Smooth muscle cell (in vitro differentiated cells): ENCODE measurements around the gene PIGU. TPM values are rescaled to one million over a fixed set of nuclear protein-coding genes. Genes with fewer than 3 reads are reported as not detected.

ENCODE experiments used
- DNase-seq: peaks from one replicate; lab custom pipeline; 2025; ENCODE audit not compliant: unreplicated experiment; lab: John Stamatoyannopoulos, UW
- H2AFZ ChIP-seq: fragments of 200-600 bp; sonication (generic); 2 replicates; pipeline ENCODE4 v1.6.0; 2016; ENCODE audit warnings: antibody characterized with exemption, low read depth, mild to moderate bottlenecking
- H3F3A ChIP-seq: fragments of 200-600 bp; sonication (generic); 2 replicates; pipeline ENCODE4 v1.6.0; 2017; ENCODE audit warnings: antibody characterized with exemption, low read depth
- H3K27ac ChIP-seq: fragments of 200-600 bp; sonication (generic); 2 replicates; pipeline ENCODE4 v1.5.1; 2016; ENCODE audit warnings: low read depth, mild to moderate bottlenecking
- H3K27me3 ChIP-seq: fragments of 200-600 bp; sonication (generic); 2 replicates; pipeline ENCODE4 v1.6.1; 2016; ENCODE audit warnings: low read depth, mild to moderate bottlenecking
- H3K36me3 ChIP-seq: fragments of 200-600 bp; sonication (generic); 2 replicates; pipeline ENCODE4 v1.5.1; 2016; ENCODE audit warnings: low read depth
- H3K4me1 ChIP-seq: fragments of 200-600 bp; sonication (generic); 2 replicates; pipeline ENCODE4 v1.5.1; 2016; ENCODE audit warnings: low read depth
- H3K4me2 ChIP-seq: fragments of 200-600 bp; sonication (generic); 2 replicates; pipeline ENCODE4 v1.6.0; 2016; ENCODE audit warnings: mild to moderate bottlenecking
- H3K4me3 ChIP-seq: fragments of 200-600 bp; sonication (generic); 2 replicates; pipeline ENCODE4 v1.5.1; 2016; ENCODE audit warnings: mild to moderate bottlenecking
- H3K79me2 ChIP-seq: fragments of 200-600 bp; sonication (generic); 2 replicates; pipeline ENCODE4 v1.6.0; 2016; ENCODE audit warnings: low read depth, mild to moderate bottlenecking
- H3K9ac ChIP-seq: fragments of 200-600 bp; sonication (generic); 2 replicates; pipeline ENCODE4 v1.6.0; 2016; ENCODE audit warnings: low read depth
- H3K9me3 ChIP-seq: fragments of 200-600 bp; sonication (generic); replicated peaks from 2 replicates; pipeline ENCODE4 v1.5.1; 2016; ENCODE audit warnings: low read depth
- H4K20me1 ChIP-seq: fragments of 200-600 bp; sonication (generic); 2 replicates; pipeline ENCODE4 v1.6.0; 2016; ENCODE audit warnings: low read depth
- CTCF ChIP-seq: fragments of 200-600 bp; sonication (generic); IDR thresholded peaks from 2 replicates; pipeline ENCODE4 v1.5.1; 2017; ENCODE audit warnings: borderline replicate concordance, mild to moderate bottlenecking, antibody characterized with exemption; ENCODE audit not compliant: insufficient read depth, poor library complexity, severe bottlenecking
- WGBS: methylation state at CpG from one replicate; pipeline ENCODE4 v1.1.7; 2016; ENCODE audit warnings: low lambda C conversion rate; 5-methylcytosine and 5-hydroxymethylcytosine counted together
- polyA plus RNA-seq: library from polyadenylated mRNA; unstranded; fragments of >200 nt; fragmentation: Nextera tagmentation; extraction: Ambion mirVana; gene quantifications from 2 replicates; pipeline ENCODE4 v1.2.1, GENCODE V29; 2016
- total RNA-seq: library from RNA; depleted of rRNA; stranded (reverse); fragments of >200 nt; gene quantifications from 2 replicates; pipeline ENCODE4 v1.2.3, GENCODE V29; 2014

Gene PIGU
- total and polyA plus RNA-seq, 2 experiments from 2014 or later: 46.5 to 50.2 TPM

- no peaks in the 10 kb centered on the region for H3K79me2 ChIP-seq
- H3K4me1 ChIP-seq: no peaks in the 10 kb centered on the region
- H3K4me2 ChIP-seq: no peak overlapping the region
- H3K9ac ChIP-seq: no peak overlapping the region
- 89% methylated on average over 2 of the region's 2 CpGs for WGBS
- no peak overlapping the region for H2AFZ ChIP-seq
- no peaks in the 10 kb centered on the region for H4K20me1 ChIP-seq
- no peak overlapping the region for H3K27ac ChIP-seq
- no peaks in the 10 kb centered on the region for H3K9me3 ChIP-seq
- no peaks in the 10 kb centered on the region for H3K27me3 ChIP-seq
- TF ChIP-seq CTCF: no peak
- no peaks in the 10 kb centered on the region for H3K36me3 ChIP-seq
- H3F3A ChIP-seq: no peaks in the 10 kb centered on the region
- H3K4me3 ChIP-seq: no peak overlapping the region
- no peak for DNase-seq
Measured at GRCh38 chr20:34628026-34628425, 48.9 kb downstream of the PIGU start.

GRCh38 chr20:34627458-34627857 is 49.4 kb downstream of the PIGU start:
- no peaks in the 10 kb centered on the region for H3K36me3 ChIP-seq
- H3K4me2 ChIP-seq: no peak overlapping the region
- H3K79me2 ChIP-seq: no peaks in the 10 kb centered on the region
- no peak overlapping the region for H3K9ac ChIP-seq
- no peak overlapping the region for H2AFZ ChIP-seq
- no peaks in the 10 kb centered on the region for H3K4me1 ChIP-seq
- no peaks in the 10 kb centered on the region for H4K20me1 ChIP-seq
- no peak for TF ChIP-seq CTCF
- H3K27me3 ChIP-seq: no peaks in the 10 kb centered on the region
- WGBS: 80% methylated on average over 5 of the region's 5 CpGs
- no peaks in the 10 kb centered on the region for H3F3A ChIP-seq
- no peak overlapping the region for H3K27ac ChIP-seq
- no peak overlapping the region for H3K4me3 ChIP-seq
- H3K9me3 ChIP-seq: no peaks in the 10 kb centered on the region
- no peak for DNase-seq

GRCh38 chr20:34626992-34627391 is 49.9 kb downstream of the PIGU start:
- TF ChIP-seq CTCF: no peak
- Histone ChIP-seq H3K9me3 (no peaks in the 10 kb centered on the region), H3K27ac (no peak overlapping the region), H4K20me1 (no peaks in the 10 kb centered on the region), H3K79me2 (no peaks in the 10 kb centered on the region), H3K4me3 (no peak overlapping the region), H3F3A (no peaks in the 10 kb centered on the region), H3K27me3 (no peaks in the 10 kb centered on the region), H3K9ac (no peak overlapping the region), H3K4me1 (no peaks in the 10 kb centered on the region), H3K4me2 (no peak overlapping the region), H2AFZ (no peak overlapping the region), H3K36me3 (no peaks in the 10 kb centered on the region)
- 89% methylated on average over 2 of the region's 2 CpGs for WGBS
- DNase-seq: no peak

- Histone ChIP-seq H3K9ac (no peak overlapping the region), H4K20me1 (no peaks in the 10 kb centered on the region), H3K4me2 (no peak overlapping the region), H3K27ac (no peak overlapping the region), H3F3A (no peaks in the 10 kb centered on the region), H2AFZ (no peak overlapping the region), H3K36me3 (no peaks in the 10 kb centered on the region), H3K4me3 (no peak overlapping the region), H3K4me1 (no peaks in the 10 kb centered on the region), H3K27me3 (no peaks in the 10 kb centered on the region), H3K9me3 (no peaks in the 10 kb centered on the region), H3K79me2 (no peaks in the 10 kb centered on the region)
- no peak for DNase-seq
- no peak for TF ChIP-seq CTCF
- 94% methylated on average over 3 of the region's 3 CpGs for WGBS
Measured at GRCh38 chr20:34624629-34625028, 52.3 kb downstream of the PIGU start.
